Heart left ventricle (tissue), 16 donors: Measurements from ENCODE around the gene MLKL. TPM values are rescaled to one million over a fixed set of nuclear protein-coding genes. Genes with fewer than 3 reads are reported as not detected.

Source experiments
- ATAC-seq, 4 donors: fragments of 200-7000 bp; cut with Tn5 transposase; one replicate each; pipeline ENCODE4 v1.9.1; 2020 to 2022; ENCODE audit warnings: moderate library complexity in 4 of 4, mild to moderate bottlenecking in 3 of 4, moderate number of reproducible peaks in 1 of 4
- DNase-seq, 5 donors: peaks; one replicate each; pipeline ENCODE4 v3.0.0-alpha.2; 2020
- H3K27ac ChIP-seq, 12 donors: fragments of 200-600 bp; sonication (generic) in 4 of 12; one replicate each; pipeline versions ENCODE4 v1.5.0 to v1.8.0; 2016 to 2022; ENCODE audit warnings: mild to moderate bottlenecking in 2 of 12
- H3K27me3 ChIP-seq, 9 donors: fragments of 200-600 bp; sonication (generic) in 2 of 9; one replicate each; pipeline versions ENCODE4 v1.5.1 to v1.8.0; 2016 to 2022; ENCODE audit warnings: mild to moderate bottlenecking in 3 of 9
- H3K36me3 ChIP-seq, 9 donors: fragments of 200-600 bp; sonication (generic) in 2 of 9; one replicate each; pipeline versions ENCODE4 v1.5.0 to v1.8.0; 2018 to 2022; ENCODE audit warnings: mild to moderate bottlenecking in 2 of 9
- H3K4me1 ChIP-seq, 12 donors: fragments of 200-600 bp; sonication (generic) in 4 of 12; one replicate each; pipeline versions ENCODE4 v1.5.0 to v1.8.0; 2016 to 2022; ENCODE audit warnings: mild to moderate bottlenecking in 3 of 12
- H3K4me3 ChIP-seq, 12 donors: fragments of 200-600 bp; sonication (generic) in 4 of 12; one replicate each; pipeline versions ENCODE4 v1.5.0 to v1.8.0; 2017 to 2022; ENCODE audit warnings: mild to moderate bottlenecking in 9 of 12, moderate library complexity in 4 of 12
- H3K9me3 ChIP-seq, 12 donors: fragments of 200-600 bp; sonication (generic) in 4 of 12; one replicate each; pipeline versions ENCODE4 v1.5.0 to v1.8.0; 2016 to 2022; ENCODE audit warnings: mild to moderate bottlenecking in 1 of 12
- POLR2A ChIP-seq, 2 donors: fragments of 450-650 bp; IDR thresholded peaks; one replicate each; pipeline ENCODE4 v1.6.1; 2017; ENCODE audit warnings: antibody characterized with exemption in 2 of 2, mild to moderate bottlenecking in 2 of 2, moderate library complexity in 2 of 2
- WGBS, 4 donors: extraction: QIAGEN DNeasy Blood & Tissue Kit in 2 of 4; methylation state at CpG; one replicate each; pipeline versions ENCODE4 v1.1.5 to v1.1.7; 2013 to 2018; 5-methylcytosine and 5-hydroxymethylcytosine counted together
- intact Hi-C, 10 donors: fragments of 100-400 bp; cut with DNase I; formaldehyde crosslinking; loops; one replicate each; pipeline versions ENCODE4 v1.11.1 to v1.14.2; 2022
- polyA plus RNA-seq, 2 donors: library from polyadenylated mRNA; stranded (reverse); fragments of 200-250 nt; gene quantifications; one replicate each; pipeline ENCODE4 v1.2.3, GENCODE V29; 2013
- total RNA-seq, 9 donors: library from RNA; depleted of rRNA in 2 of 9; stranded (reverse); fragments of >200 nt in 2 of 9; fragmentation: NEBNext Ultra II Directional in 3 of 9; extraction: Animal tissue kit (Norgen Biotek cat#: 25700) in 3 of 9; gene quantifications; one replicate each; pipeline versions ENCODE4 v1.1.0 to v1.2.4, GENCODE V29; 2016 to 2023
- TF ChIP-seq, protein P1 (sequence below), 12 donors: fragments of 200-600 bp; sonication (generic) in 4 of 12; IDR thresholded peaks; one replicate each; pipeline versions ENCODE4 v1.5.0 to v1.8.0; 2018 to 2022; ENCODE audit warnings: antibody characterized with exemption in 12 of 12, mild to moderate bottlenecking in 5 of 12
- donor health status: ischemic (EF 13 %, LVEDD 7.1; RV severe dilation, severe dysfunction).
- donor health status: healthy with polysubstance abuse.
- donor health status: DM: no; HTN: yes; CAD: no.
- donor health status: DM: no; HTN: no; CAD: no.
- donor health status: ischemic (EF 25% LVEDD 6.9; RV normal size, moderate dysfunction).
- donor health status: ischemic (EF 25% LVEDD 5.7; RV mildly dilated, moderate dysfunction).
- donor health status: healthy.
- donor health status: DM: yes; HTN: yes; CAD: no.
- donor health status: ischemic (EF 35%, LVEDD 5.7; RV mildly dilated, moderate dysfunction).
- donor health status: nonischemic (EF 11% LVEDD 7.7; RV severe dilation, severe dysfunction).
- donor health status: DM: yes; HTN: yes; CAD: no.
- donor health status: PGD.
- donor health status: ischemic (EF 29% LVEDD 5.4; RV normal size, mild dysfunction).
- donor health status: nonischemic (EF 23%, LVEDD 6.1; RV moderate dilation, normal function).

The MLKL gene
- total and polyA plus RNA-seq, 11 donors, result 2.2 to 14.9 (median 4.3) TPM

DNA sequence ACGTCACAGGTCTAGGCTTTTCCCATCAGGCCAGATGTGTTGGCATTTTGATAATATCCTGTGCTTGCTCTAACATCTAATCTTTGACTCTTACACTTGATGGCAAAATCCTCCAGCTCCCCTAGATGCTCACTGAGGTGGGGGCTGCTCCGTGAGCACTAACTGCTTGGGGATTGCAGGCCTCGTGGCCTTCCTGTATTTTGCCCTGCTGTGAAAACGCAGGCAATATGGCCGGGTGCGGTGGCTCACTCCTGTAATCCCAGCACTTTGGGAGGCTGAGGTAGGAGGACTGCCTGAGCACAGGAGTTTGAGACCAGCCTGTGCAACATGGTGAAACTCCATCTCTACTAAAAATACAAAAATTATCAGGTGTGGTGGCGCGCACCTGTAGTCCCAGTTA is 9.7 kb upstream of the MLKL start:
- 93 to 96% (median 94%) methylated on average over 8 of the region's 8 CpGs for WGBS, 4 donors
- Histone ChIP-seq H3K4me1 (peaks cover 0 to 5% (median 0%) of the 10 kb centered on the region in 12 donors), H3K27me3 (no peaks in the 10 kb centered on the region), H3K36me3 (no peaks in the 10 kb centered on the region), H3K9me3 (no peaks in the 10 kb centered on the region), H3K4me3 (no peak overlapping the region), H3K27ac (no peak overlapping the region)
- DNase-seq (no peak), ATAC-seq (no peak)
- TF ChIP-seq, protein P1, sequence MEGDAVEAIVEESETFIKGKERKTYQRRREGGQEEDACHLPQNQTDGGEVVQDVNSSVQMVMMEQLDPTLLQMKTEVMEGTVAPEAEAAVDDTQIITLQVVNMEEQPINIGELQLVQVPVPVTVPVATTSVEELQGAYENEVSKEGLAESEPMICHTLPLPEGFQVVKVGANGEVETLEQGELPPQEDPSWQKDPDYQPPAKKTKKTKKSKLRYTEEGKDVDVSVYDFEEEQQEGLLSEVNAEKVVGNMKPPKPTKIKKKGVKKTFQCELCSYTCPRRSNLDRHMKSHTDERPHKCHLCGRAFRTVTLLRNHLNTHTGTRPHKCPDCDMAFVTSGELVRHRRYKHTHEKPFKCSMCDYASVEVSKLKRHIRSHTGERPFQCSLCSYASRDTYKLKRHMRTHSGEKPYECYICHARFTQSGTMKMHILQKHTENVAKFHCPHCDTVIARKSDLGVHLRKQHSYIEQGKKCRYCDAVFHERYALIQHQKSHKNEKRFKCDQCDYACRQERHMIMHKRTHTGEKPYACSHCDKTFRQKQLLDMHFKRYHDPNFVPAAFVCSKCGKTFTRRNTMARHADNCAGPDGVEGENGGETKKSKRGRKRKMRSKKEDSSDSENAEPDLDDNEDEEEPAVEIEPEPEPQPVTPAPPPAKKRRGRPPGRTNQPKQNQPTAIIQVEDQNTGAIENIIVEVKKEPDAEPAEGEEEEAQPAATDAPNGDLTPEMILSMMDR (IDR thresholded peaks at IDR 0.05), result no peak
- no peak for TF ChIP-seq POLR2A (IDR thresholded peaks at IDR 0.05)
- intact Hi-C loops, result loop anchor here in 6 of 10 donors (1.0 to 10.0 kb wide), 6 partner anchors 102 to 414 kb away; partner anchors contain the start of gene LDHD (in 1 of the 6)

DNA sequence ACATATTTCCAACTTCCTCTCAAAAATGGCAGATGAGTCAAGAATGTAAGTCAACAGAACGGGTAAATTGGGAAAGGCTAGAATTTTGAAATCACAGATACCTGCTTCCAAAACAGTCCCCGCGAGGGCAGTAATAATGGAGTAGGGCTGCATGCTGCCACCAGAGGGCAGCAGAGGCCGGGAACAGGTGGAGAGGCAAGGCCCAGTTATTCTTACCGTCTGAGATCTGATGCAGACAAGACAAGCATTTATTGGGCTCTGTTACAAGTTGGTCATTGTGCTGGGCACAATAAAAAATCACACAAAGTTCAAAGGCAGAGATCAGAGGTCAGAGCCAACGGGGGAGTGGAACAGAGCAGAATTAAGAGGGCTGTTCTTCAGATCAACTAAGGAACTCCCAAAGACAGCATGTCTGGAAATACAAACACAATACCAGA is 8.8 kb upstream of the MLKL start:
- Histone ChIP-seq H3K27ac (no peak overlapping the region), H3K27me3 (no peaks in the 10 kb centered on the region), H3K36me3 (no peaks in the 10 kb centered on the region), H3K4me1 (peaks cover 0 to 5% (median 0%) of the 10 kb centered on the region in 12 donors), H3K9me3 (no peaks in the 10 kb centered on the region), H3K4me3 (no peak overlapping the region)
- DNase-seq (peak; percentile 64 to 85 (median 71)), ATAC-seq (peak; percentile 83 to 95 (median 90))
- WGBS, 4 donors, result 0 to 3% (median 1%) methylated on average over 6 of the region's 6 CpGs
- TF ChIP-seq POLR2A (IDR thresholded peaks at IDR 0.05), result no peak
- TF ChIP-seq, protein P1 (IDR thresholded peaks at IDR 0.05), result peak; percentile 93 to 99 (median 96)
- intact Hi-C loops, result loop anchor here in 6 of 10 donors (1.0 to 10.0 kb wide), 4 partner anchors 148 to 425 kb away; no protein-coding TSS in a partner anchor

DNA sequence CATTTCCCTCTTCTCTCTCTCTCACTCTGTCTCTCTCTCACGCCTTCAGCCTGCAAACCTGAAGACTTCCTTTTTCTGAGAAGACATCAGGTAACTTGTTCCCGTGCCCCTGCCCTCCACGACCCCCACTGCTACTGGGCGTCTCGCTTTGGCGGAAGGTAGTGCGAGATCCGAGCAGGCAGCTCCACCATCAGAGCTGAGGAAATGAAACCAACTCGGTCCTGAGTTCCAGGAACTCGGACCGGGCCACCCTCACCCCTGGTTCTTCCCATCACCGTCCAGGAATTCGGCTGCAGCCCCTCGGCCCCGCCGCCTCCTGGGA is 585 bp downstream of the MLKL start:
- intact Hi-C loops, result loop anchor here in 2 of 10 donors (2.0 to 10.0 kb wide), 2 partner anchors 33 to 435 kb away; partner anchors contain the start of gene RFWD3 (in 1 of the 2)
- 2 to 7% (median 3%) methylated on average over 16 of the region's 16 CpGs for WGBS, 4 donors
- Histone ChIP-seq H3K27ac (peak overlapping the region; percentile 73 to 99 (median 87)), H3K4me1 (peaks cover 0 to 57% (median 7%) of the 10 kb centered on the region in 12 donors), H3K4me3 (peak overlapping the region; percentile 49 to 95 (median 84)), H3K36me3 (peaks cover 0 to 11% (median 0%) of the 10 kb centered on the region in 9 donors), H3K9me3 (no peaks in the 10 kb centered on the region), H3K27me3 (no peaks in the 10 kb centered on the region)
- ATAC-seq, result peak; percentile 21 to 62 (median 37)
- DNase-seq, result peak in 3 of 5 donors; percentile 15 to 31 (median 29)
- TF ChIP-seq, protein P1 (IDR thresholded peaks at IDR 0.05), result no peak
- no peak for TF ChIP-seq POLR2A (IDR thresholded peaks at IDR 0.05)

- no peaks in the 10 kb centered on the region for H3K27me3 ChIP-seq
- intact Hi-C loops, result loop anchor here in 2 of 10 donors (2.0 to 10.0 kb wide), 2 partner anchors 33 to 435 kb away; partner anchors contain the start of gene RFWD3 (in 1 of the 2)
- peaks cover 0 to 15% (median 1%) of the 10 kb centered on the region in 9 donors for H3K36me3 ChIP-seq
- H3K9me3 ChIP-seq, result no peaks in the 10 kb centered on the region
- H3K4me1 ChIP-seq, result peaks cover 0 to 57% (median 7%) of the 10 kb centered on the region in 12 donors
- ATAC-seq, result no peak
- WGBS, 4 donors, result 71 to 83% (median 76%) methylated on average over 4 of the region's 4 CpGs
- H3K4me3 ChIP-seq, result peak overlapping the region; percentile 49 to 95 (median 84)
- H3K27ac ChIP-seq, result peak overlapping the region in 11 of 12 donors; percentile 81 to 99 (median 87)
- TF ChIP-seq, protein P1 (IDR thresholded peaks at IDR 0.05), result no peak
- TF ChIP-seq POLR2A (IDR thresholded peaks at IDR 0.05), result no peak
- DNase-seq, result no peak
Observed at GRCh38 chr16:74699666-74700065, 996 bp downstream of the MLKL start.
